Panc1 (cell line): ENCODE results near the gene ZNF324B. TPM values are rescaled to one million over a fixed set of nuclear protein-coding genes. Genes with fewer than 3 reads are reported as not detected.

ENCODE experiments used
- ATAC-seq: fragments of 200-7000 bp; cut with Tn5 transposase; 2 replicates; pipeline ENCODE4 v1.9.1; 2020; ENCODE audit warnings: mild to moderate bottlenecking, moderate library complexity
- BruUV-seq: library from RNA; stranded (reverse); fragments of 400-500 nt; replicated peaks from 2 replicates; lab custom pipeline; 2021; lab: Mats Ljungman, UMichigan
- CTCF ChIA-PET: fragments of 300-600 bp; sonication (Branson Sonifier 250); formaldehyde crosslinking; loops from one replicate; lab custom pipeline; 2022; ENCODE audit warnings: antibody characterized with exemption; lab: Charles Lee
- POLR2A ChIA-PET: fragments of 300-600 bp; sonication (Branson Sonifier 250); formaldehyde crosslinking; loops from one replicate; lab custom pipeline; 2022; ENCODE audit warnings: antibody characterized with exemption; lab: Charles Lee
- DNase-seq: peaks from one replicate; pipeline ENCODE4 v3.0.0-alpha.2; 2010; ENCODE audit warnings: low read depth, low spot score
- H3K27ac ChIP-seq: 2 replicates; pipeline ENCODE4 v1.5.1; 2011; ENCODE audit warnings: mild to moderate bottlenecking, low read length, inconsistent platforms
- H3K27me3 ChIP-seq: fragments of 200-500 bp; sonication (Bioruptor generic); 2 replicates; pipeline ENCODE4 v1.6.0; 2014; ENCODE audit warnings: low read length, inconsistent platforms; ENCODE audit not compliant: control insufficient read depth, insufficient read depth
- H3K36me3 ChIP-seq: fragments of 200-500 bp; sonication (Bioruptor generic); 2 replicates; pipeline ENCODE4 v1.5.1; 2014; ENCODE audit warnings: inconsistent platforms, mild to moderate bottlenecking, low read length, moderate library complexity; ENCODE audit not compliant: control insufficient read depth, insufficient read depth
- H3K4me1 ChIP-seq: 2 replicates; pipeline ENCODE4 v1.5.1; 2011; ENCODE audit warnings: inconsistent platforms, mild to moderate bottlenecking, low read length, moderate library complexity; ENCODE audit not compliant: control insufficient read depth, insufficient read depth
- H3K4me3 ChIP-seq, 2 experiments: 2 replicates each; pipeline ENCODE4 v1.5.1; 2011 to 2012; ENCODE audit warnings: low read depth in 2 of 2, low read length in 2 of 2, mild to moderate bottlenecking in 2 of 2, inconsistent platforms in 1 of 2, moderate library complexity in 1 of 2
- H3K9me3 ChIP-seq: fragments of 200-500 bp; sonication (Bioruptor generic); 2 replicates; pipeline ENCODE4 v1.5.1; 2014; ENCODE audit warnings: low read depth, mild to moderate bottlenecking, inconsistent platforms, low read length, moderate library complexity; ENCODE audit not compliant: control insufficient read depth, insufficient read depth
- CTCF ChIP-seq: fragments of 450-650 bp; IDR thresholded peaks from 2 replicates; pipeline ENCODE4 v1.5.1; 2017; ENCODE audit warnings: mild to moderate bottlenecking
- POLR2AphosphoS5 ChIP-seq: IDR thresholded peaks from 2 replicates; pipeline ENCODE4 v1.6.1; 2012; ENCODE audit warnings: mild to moderate bottlenecking, low read depth, low read length, moderate library complexity
- REST ChIP-seq, 2 experiments: IDR thresholded peaks; 2 replicates each; pipeline ENCODE4 v1.6.1; 2011 to 2012; ENCODE audit warnings: low read depth in 2 of 2, control low read depth in 1 of 2, low read length in 1 of 2, mild to moderate bottlenecking in 1 of 2, moderate library complexity in 1 of 2; ENCODE audit not compliant: insufficient read depth in 1 of 2
- SIN3A ChIP-seq: IDR thresholded peaks from 2 replicates; pipeline ENCODE4 v1.6.1; 2012; ENCODE audit warnings: low read depth, mild to moderate bottlenecking, low read length, moderate library complexity, borderline replicate concordance; ENCODE audit not compliant: insufficient read depth
- TCF7L2 ChIP-seq: IDR thresholded peaks from 2 replicates; pipeline ENCODE4 v1.6.1; 2011; ENCODE audit warnings: mild to moderate bottlenecking, low read depth, low read length, inconsistent platforms
- in situ Hi-C: cut with HindIII; loops from 2 replicates; pipeline ENCODE4 v1.10.0; 2016; ENCODE audit warnings: low sequenced_read_pairs, low pct_unique_long_range_greater_than_20kb
- intact Hi-C: fragments of 100-400 bp; cut with micrococcal nuclease; formaldehyde crosslinking; loops from one replicate; pipeline ENCODE4 v1.10.0; 2022; ENCODE audit not compliant: unreplicated experiment
- total RNA-seq: library from RNA; stranded (reverse); gene quantifications from one replicate; pipeline ENCODE4 v1.2.1, GENCODE V29; 2021; ENCODE audit not compliant: unreplicated experiment

The ZNF324B gene
- total RNA-seq, 1 experiment from 2014 or later: 7.8 TPM

GRCh38 chr19:58473775-58474174 lies 22.4 kb downstream of the ZNF324B start:
- BruUV-seq: no TSS peak
- POLR2A ChIA-PET: interaction anchor here (0.6 kb wide), 1 partner anchor 37 kb away, joined by 3 read pairs; no protein-coding TSS in a partner anchor
- no peaks in the 10 kb centered on the region for H3K36me3 ChIP-seq
- no peak for DNase-seq
- no peak for ATAC-seq
- in situ Hi-C loops: no loop called here
- no peak overlapping the region for H3K4me3 ChIP-seq
- H3K9me3 ChIP-seq: no peaks in the 10 kb centered on the region
- intact Hi-C loops: no loop called here
- H3K27me3 ChIP-seq: no peaks in the 10 kb centered on the region
- H3K4me1 ChIP-seq: peaks cover 14% of the 10 kb centered on the region
- H3K27ac ChIP-seq: no peak overlapping the region
- CTCF ChIA-PET: no interaction called here
- TF ChIP-seq REST (IDR thresholded peaks at IDR 0.05; ENCODE audit: insufficient read depth in 1 of 2, low read depth in 2 of 2, low read length in 1 of 2): no peak
- TF ChIP-seq POLR2AphosphoS5: 0 out of 2 replicates have a peak, but pooled peaks have one; percentile 21
- no peak for TF ChIP-seq TCF7L2
- TF ChIP-seq SIN3A: no peak

- ChIA-PET CTCF (no interaction called here), POLR2A (no interaction called here)
- in situ Hi-C loops: no loop called here
- intact Hi-C loops: no loop called here
- H3K36me3 ChIP-seq: no peaks in the 10 kb centered on the region
- peak overlapping the region; percentile 92 for H3K27ac ChIP-seq
- H3K27me3 ChIP-seq: no peaks in the 10 kb centered on the region
- peak overlapping the region; percentile 76 to 78 for H3K4me3 ChIP-seq
- ATAC-seq: no peak
- no TSS peak for BruUV-seq
- H3K4me1 ChIP-seq: peaks cover 14% of the 10 kb centered on the region
- no peak for DNase-seq
- no peak for TF ChIP-seq REST (IDR thresholded peaks at IDR 0.05; ENCODE audit: insufficient read depth in 1 of 2, low read depth in 2 of 2, low read length in 1 of 2)
- TF ChIP-seq CTCF: no peak
- TF ChIP-seq POLR2AphosphoS5: no peak; the same call in 1 of the 2 replicates
- TF ChIP-seq TCF7L2: no peak
- no peak for TF ChIP-seq SIN3A
- H3K9me3 ChIP-seq: no peaks in the 10 kb centered on the region
Observed at GRCh38 chr19:58474291-58474996, 23.0 kb downstream of the ZNF324B start.
